Muscle layer of duodenum (tissue), 2 donors: ENCODE measurements around the gene AP1G1.
A peak's percentile ranks its signal among the peaks of the same experiment; 100 is the strongest.
"Not testable (repeated sequence)": the region's sequence is repeated elsewhere in the genome, so short reads cannot be mapped to it uniquely, and the experiment has no call there.

Source experiments
- H3K27ac ChIP-seq: one replicate; pipeline ENCODE4 v1.7.0; 2013; ENCODE audit warnings: mild to moderate bottlenecking, low read length
- H3K27me3 ChIP-seq: one replicate; pipeline ENCODE4 v1.7.0; 2013; ENCODE audit warnings: low read depth, mild to moderate bottlenecking, control low read depth, low read length
- H3K36me3 ChIP-seq, 2 donors: one replicate each; pipeline ENCODE4 v1.7.0; 2013; ENCODE audit warnings: low read length in 2 of 2, control low read depth in 1 of 2, mild to moderate bottlenecking in 1 of 2; ENCODE audit not compliant: insufficient read depth in 2 of 2, control insufficient read depth in 1 of 2
- H3K4me1 ChIP-seq, 2 donors: one replicate each; pipeline ENCODE4 v1.7.0; 2013; ENCODE audit warnings: low read length in 2 of 2, mild to moderate bottlenecking in 2 of 2, control low read depth in 1 of 2, moderate library complexity in 1 of 2; ENCODE audit not compliant: insufficient read depth in 2 of 2, control insufficient read depth in 1 of 2
- H3K4me3 ChIP-seq, 2 donors: one replicate each; pipeline ENCODE4 v1.7.0; 2013; ENCODE audit warnings: low read length in 2 of 2, low read depth in 1 of 2, mild to moderate bottlenecking in 1 of 2
- H3K9me3 ChIP-seq, 2 donors: one replicate each; pipeline ENCODE4 v1.7.0; 2013; ENCODE audit warnings: low read length in 2 of 2, control low read depth in 1 of 2, mild to moderate bottlenecking in 1 of 2; ENCODE audit not compliant: control insufficient read depth in 1 of 2
- donor health status: healthy.

Gene AP1G1

GRCh38 chr16:71810155-71810530 is 1.5 kb upstream of the AP1G1 start:
- peaks cover 0 to 21% of the 10 kb centered on the region in 2 donors for H3K4me1 ChIP-seq
- H3K27ac ChIP-seq, H3K9me3 ChIP-seq, H3K4me3 ChIP-seq, H3K27me3 ChIP-seq: not testable (repeated sequence)
- H3K36me3 ChIP-seq = peaks cover 0 to 12% of the 10 kb centered on the region in 2 donors

DNA sequence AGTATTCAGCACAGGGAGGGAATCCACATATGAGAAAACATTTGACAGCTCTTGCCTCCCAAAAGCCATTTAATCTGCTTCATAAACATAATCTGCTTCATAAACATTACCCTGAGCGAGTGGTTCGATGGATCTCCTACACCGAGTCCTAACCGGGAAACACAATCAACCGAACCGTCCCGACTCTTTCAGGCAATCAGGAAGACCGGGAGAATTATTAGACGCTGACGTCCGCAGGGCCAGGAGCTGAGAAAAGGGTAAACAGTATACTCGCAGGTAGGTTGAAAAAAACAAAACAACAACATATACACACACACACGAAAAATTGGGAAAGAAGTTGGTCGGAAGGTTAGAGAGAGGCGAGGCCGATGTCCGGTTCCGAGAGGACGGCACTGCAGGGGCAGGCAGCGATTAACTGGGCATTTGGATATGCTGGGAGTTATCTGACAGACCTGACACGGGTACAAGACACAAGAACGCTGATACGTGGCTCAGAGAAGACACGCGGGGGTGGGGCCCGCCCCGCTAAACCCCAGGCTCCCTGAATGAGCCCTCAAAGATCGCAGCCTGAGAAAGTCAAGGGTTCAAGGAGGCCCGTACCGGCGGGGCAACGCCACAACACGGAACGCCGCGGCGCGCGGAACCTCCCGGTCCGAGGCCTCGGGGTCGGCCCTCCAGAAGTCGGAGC is 585 bp downstream of the AP1G1 start:
- no peaks in the 10 kb centered on the region for H3K27me3 ChIP-seq
- peak overlapping the region; percentile 83 to 97 for H3K4me3 ChIP-seq
- H3K36me3 ChIP-seq = peaks cover 0 to 12% of the 10 kb centered on the region in 2 donors
- H3K9me3 ChIP-seq = no peaks in the 10 kb centered on the region
- peak overlapping the region; percentile 99 for H3K27ac ChIP-seq
- H3K4me1 ChIP-seq = peaks cover 0 to 33% of the 10 kb centered on the region in 2 donors

DNA sequence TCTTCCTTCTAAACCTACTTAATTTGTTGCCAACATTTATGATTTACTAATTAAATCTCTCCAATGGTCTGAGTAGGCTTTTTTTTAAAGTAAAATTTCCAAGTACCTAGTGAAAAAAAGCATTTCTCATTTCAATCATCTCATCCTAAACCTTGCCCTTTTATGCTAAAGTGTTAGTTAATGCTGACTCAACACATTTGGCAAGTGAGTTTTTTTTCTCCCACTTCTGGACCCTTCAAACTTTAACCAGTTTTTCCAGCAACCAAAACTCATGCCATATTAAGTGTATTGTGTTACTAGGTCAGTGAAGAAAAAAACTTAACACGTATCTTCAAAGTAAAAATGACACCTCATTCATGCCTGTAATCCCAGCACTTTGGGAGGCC is 5.3 kb downstream of the AP1G1 start:
- H3K4me1 ChIP-seq = peaks cover 0 to 33% of the 10 kb centered on the region in 2 donors
- H3K4me3 ChIP-seq = no peak overlapping the region
- no peak overlapping the region for H3K27ac ChIP-seq
- H3K36me3 ChIP-seq = peaks cover 0 to 6% of the 10 kb centered on the region in 2 donors
- H3K27me3 ChIP-seq = no peaks in the 10 kb centered on the region
- H3K9me3 ChIP-seq = no peaks in the 10 kb centered on the region

GRCh38 chr16:71796501-71797097 is 12.0 kb downstream of the AP1G1 start:
- H3K9me3 ChIP-seq = no peaks in the 10 kb centered on the region
- H3K4me3 ChIP-seq = no peak overlapping the region
- no peaks in the 10 kb centered on the region for H3K36me3 ChIP-seq
- H3K27me3 ChIP-seq = no peaks in the 10 kb centered on the region
- no peak overlapping the region for H3K27ac ChIP-seq
- peaks cover 0 to 13% of the 10 kb centered on the region in 2 donors for H3K4me1 ChIP-seq

- no peak overlapping the region for H3K27ac ChIP-seq
These were observed 13.7 kb downstream of the AP1G1 start for GRCh38 chr16:71794943-71795342.

GRCh38 chr16:71794018-71794417 is 14.6 kb downstream of the AP1G1 start:
- Histone ChIP-seq H3K27ac (no peak overlapping the region), H3K4me1 (peaks cover 0 to 13% of the 10 kb centered on the region in 2 donors), H3K9me3 (no peaks in the 10 kb centered on the region), H3K36me3 (peaks cover 2 to 4% of the 10 kb centered on the region in 2 donors), H3K27me3 (no peaks in the 10 kb centered on the region), H3K4me3 (no peak overlapping the region)

More at GRCh38 chr16:71794943-71795342, 13.7 kb downstream of the AP1G1 start:
- Histone ChIP-seq H3K4me1 (peaks cover 0 to 13% of the 10 kb centered on the region in 2 donors), H3K4me3 (no peak overlapping the region), H3K9me3 (no peaks in the 10 kb centered on the region), H3K36me3 (no peaks in the 10 kb centered on the region), H3K27me3 (no peaks in the 10 kb centered on the region)

- Histone ChIP-seq H3K36me3 (peaks cover 11 to 17% of the 10 kb centered on the region in 2 donors), H3K27me3 (no peaks in the 10 kb centered on the region), H3K4me1 (peaks cover 0 to 13% of the 10 kb centered on the region in 2 donors), H3K9me3 (no peaks in the 10 kb centered on the region), H3K27ac (no peak overlapping the region), H3K4me3 (no peak overlapping the region)
These were observed 16.5 kb downstream of the AP1G1 start for GRCh38 chr16:71792176-71792575.

GRCh38 chr16:71790329-71790728 is 18.3 kb downstream of the AP1G1 start:
- H3K4me3 ChIP-seq = not testable (repeated sequence)

GRCh38 chr16:71789136-71789535 is 19.5 kb downstream of the AP1G1 start:
- H3K27ac ChIP-seq = no peak overlapping the region
- H3K27me3 ChIP-seq = no peaks in the 10 kb centered on the region
- H3K9me3 ChIP-seq = no peaks in the 10 kb centered on the region
- H3K36me3 ChIP-seq = peaks cover 11 to 17% of the 10 kb centered on the region in 2 donors
- H3K4me3 ChIP-seq = no peak overlapping the region
- no peaks in the 10 kb centered on the region for H3K4me1 ChIP-seq

More at GRCh38 chr16:71790329-71790728, 18.3 kb downstream of the AP1G1 start:
- H3K4me1 ChIP-seq, H3K9me3 ChIP-seq, H3K27ac ChIP-seq, H3K27me3 ChIP-seq: not testable (repeated sequence)
- H3K36me3 ChIP-seq = peaks cover 11 to 17% of the 10 kb centered on the region in 2 donors

DNA sequence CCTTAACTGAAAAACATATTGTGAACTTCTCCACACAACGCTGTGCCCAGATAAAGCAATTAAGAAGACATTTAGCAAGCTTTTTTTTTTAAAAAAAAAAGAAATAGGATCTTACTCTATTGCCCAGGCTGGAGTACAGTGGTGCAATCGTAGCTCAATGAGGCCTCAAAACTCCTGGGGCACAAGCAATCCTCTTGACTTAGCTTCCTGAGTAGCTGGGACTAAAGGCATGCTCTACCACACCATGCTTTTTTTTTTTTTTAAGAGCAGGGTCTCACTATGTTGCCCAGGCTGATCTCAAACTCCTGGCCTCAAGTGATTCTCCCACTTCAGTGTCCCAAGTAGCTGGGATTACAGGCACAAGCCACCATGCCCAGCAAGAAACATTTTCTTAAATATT is 20.1 kb downstream of the AP1G1 start:
- no peaks in the 10 kb centered on the region for H3K9me3 ChIP-seq
- H3K36me3 ChIP-seq = peaks cover 11 to 17% of the 10 kb centered on the region in 2 donors
- no peak overlapping the region for H3K4me3 ChIP-seq
- H3K27ac ChIP-seq = no peak overlapping the region
- H3K27me3 ChIP-seq = no peaks in the 10 kb centered on the region
- H3K4me1 ChIP-seq = no peaks in the 10 kb centered on the region

DNA sequence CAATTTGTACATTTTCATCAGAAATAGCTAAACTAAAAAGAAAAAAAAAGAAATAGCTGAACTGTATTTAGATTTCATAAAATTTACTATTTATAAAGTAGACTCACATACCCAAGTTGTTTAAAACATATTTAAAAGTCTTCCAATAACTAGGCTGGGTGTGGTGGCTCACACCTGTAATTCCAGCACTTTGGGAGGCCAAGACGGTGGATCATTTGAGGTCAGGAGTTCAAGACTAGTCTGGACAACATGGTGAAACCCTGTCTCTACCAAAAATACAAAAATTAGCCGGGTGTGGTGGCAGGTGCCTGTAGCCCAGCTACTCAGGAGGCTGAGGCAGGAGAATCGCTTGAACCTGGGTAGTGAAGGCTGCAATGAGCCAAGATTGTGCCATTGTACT is 23.5 kb downstream of the AP1G1 start:
- not testable (repeated sequence) for H3K4me1 ChIP-seq
- peaks cover 11 to 17% of the 10 kb centered on the region in 2 donors for H3K36me3 ChIP-seq

More for the DNA sequence above, 23.5 kb downstream of the AP1G1 start:
- H3K27ac ChIP-seq, H3K9me3 ChIP-seq, H3K4me3 ChIP-seq, H3K27me3 ChIP-seq: not testable (repeated sequence)
